Stimulated activated CD8-positive, alpha-beta memory T cell treated with anti-CD3 and anti-CD28 coated beads, Interleukin-15, amount 100 ng/mL, for 1 hour (primary cell): ENCODE measurements around the gene CEP104.

Experiments
- DNase-seq: peaks from one replicate; pipeline ENCODE4 v3.0.0-alpha.2; 2020; ENCODE audit warnings: low read depth

CEP104 gene

DNA sequence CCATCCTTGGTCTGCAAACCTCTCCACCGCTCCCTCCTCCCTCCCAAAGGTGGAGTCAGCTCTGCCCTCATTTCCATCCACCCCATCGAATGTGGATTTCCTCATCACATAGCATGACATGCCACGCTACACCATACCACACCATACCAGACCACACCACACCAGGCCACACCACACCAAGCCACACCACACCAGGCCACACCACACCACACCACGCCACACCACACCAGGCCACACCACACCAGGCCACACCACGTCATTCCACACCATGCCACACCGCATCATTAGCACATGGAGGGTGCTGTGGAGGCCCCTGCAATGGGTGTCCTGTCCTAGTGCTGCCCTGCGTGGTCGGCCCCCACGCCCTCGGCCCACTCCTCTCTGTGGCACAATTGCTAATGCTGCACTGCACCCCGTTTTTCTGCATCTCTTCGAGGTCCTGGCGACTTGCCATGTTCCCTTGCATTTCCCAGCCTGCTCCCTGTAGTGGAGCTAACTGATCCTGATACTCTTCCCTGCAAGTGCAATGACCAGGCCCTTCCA, 11.5 kb upstream of the CEP104 start:
- DNase-seq, result no peak

DNA sequence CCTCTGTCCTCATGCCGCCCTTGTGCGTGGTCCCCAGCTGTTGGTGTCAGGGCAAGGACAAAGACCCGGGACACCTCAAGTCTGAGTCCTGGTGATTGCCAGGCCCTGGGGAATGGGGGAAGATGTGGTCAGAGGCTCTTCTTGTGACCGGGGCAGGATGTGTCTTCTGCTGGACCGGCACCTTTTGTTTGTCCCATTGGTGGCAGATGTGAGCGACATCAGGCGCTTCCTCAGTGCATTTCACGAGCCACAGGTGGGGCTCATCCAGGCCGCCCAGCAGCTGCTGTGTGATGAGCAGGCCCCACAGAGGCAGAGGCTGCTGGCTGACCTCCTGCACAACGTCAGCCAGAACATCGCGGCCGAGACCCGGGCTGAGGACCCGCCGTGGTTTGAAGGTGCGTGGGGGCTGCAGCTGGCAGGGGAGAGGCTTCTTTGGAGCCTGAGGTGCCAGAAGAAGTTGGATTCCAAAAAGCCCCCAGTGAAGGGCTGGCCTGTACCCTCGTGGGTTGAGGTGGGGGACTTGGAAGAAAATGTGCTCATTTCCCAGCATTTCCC, 8.7 kb upstream of the CEP104 start:
- DNase-seq, result no peak

GRCh38 chr1:3864884-3865283, 7.9 kb upstream of the CEP104 start:
- DNase-seq, result no peak

DNA sequence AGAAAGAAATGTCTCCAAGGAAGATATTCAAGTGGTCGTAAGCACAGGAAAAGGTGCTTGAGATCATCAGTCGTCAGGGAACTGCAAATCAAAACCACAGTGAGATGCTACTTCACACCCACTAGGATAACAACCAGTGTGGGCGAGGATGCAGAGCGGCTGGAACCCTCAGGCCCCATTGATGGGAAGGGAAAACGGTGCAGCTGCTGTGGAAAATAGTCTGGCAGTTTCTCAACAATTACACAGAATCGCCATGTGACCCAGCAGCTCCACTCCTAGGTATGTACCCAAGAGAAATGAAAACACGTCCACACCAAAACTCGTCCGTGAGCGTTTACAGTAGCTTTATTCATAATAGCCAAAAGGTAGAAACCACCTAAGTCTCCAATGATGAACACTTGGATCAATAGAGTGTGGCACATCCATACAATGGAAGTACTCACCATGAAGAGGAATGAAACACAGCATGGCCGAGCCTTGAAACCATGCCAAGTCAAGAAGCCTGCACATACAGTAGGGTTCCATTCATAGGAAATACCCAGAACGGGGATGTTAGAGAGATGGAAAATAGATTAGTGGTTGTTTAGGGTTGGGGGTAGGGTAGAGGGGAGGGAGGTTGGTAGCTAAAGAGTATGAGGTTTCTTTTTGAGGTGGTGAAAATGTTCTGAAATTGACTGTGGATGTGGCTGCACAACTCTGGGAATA, 6.4 kb upstream of the CEP104 start:
- DNase-seq, result no peak

- no peak for DNase-seq
These were observed 1.4 kb upstream of the CEP104 start for GRCh38 chr1:3858231-3858981.

GRCh38 chr1:3857791-3858129, 749 bp upstream of the CEP104 start:
- DNase-seq, result no peak

- DNase-seq, result no peak
These were observed 4.1 kb downstream of the CEP104 start for GRCh38 chr1:3852711-3853485.

DNA sequence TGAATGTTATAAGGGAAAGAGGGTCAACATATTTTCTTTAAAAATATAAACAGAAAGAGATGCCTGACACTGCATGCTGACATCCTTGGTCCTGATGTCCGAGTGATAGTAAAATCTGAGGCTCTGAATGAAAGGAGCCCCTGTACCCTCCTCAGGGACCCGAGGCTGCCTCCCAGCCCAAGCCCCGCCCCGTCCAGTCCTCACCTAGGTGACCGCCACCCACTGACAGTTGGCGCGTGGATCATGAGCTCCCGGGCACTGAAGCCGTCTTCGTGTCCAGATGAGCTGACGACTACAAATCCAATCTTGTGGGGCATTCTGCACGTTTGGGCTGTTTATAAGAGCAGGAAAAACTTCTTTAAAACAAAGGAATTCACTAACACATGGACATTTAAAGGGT, 4.9 kb downstream of the CEP104 start:
- DNase-seq, result no peak

DNA sequence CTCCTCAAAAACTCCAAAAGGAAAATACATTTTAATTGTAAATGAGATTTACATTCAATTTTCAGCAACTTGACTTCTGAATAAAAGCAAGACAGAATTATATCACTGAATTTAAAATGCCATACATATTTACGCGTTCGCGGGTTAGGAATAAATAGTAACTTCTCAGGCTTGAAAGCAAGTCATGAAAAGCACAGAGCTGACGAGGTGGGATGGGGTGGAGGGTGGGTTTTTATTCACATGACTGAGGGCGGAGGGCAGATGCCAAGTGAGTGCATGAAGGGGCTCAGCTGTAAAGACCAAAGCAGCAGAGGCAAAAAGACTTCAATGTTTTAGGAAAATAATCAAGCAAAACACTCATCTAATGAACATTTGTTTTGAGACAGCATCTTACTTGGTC, 5.7 kb downstream of the CEP104 start:
- DNase-seq, result no peak

- no peak for DNase-seq
These were observed 6.2 kb downstream of the CEP104 start for GRCh38 chr1:3850857-3851256.

DNA sequence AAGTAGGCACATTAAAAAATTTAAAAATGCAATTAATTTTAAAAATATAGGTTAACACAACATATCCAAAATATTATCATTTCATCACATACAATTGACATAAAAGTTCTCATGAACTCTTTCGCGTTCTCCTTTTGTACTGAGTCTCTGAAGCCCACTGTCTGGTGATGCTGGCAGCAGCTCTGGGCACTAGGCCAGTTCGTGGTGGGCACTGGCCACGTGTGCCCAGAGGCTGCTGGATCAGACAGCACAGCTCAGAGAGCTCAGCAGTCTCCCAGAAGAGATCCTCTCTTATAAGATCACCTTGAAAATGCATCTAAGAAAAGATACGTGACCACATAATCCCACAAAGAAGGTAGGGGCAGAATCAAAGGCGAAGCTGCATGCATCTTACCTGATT, 9.9 kb downstream of the CEP104 start:
- no peak for DNase-seq

GRCh38 chr1:3846541-3846940, 10.5 kb downstream of the CEP104 start:
- DNase-seq, result no peak

- DNase-seq, result no peak
These were observed 14.1 kb downstream of the CEP104 start for GRCh38 chr1:3842912-3843311.

- DNase-seq, result no peak
These were observed 15.5 kb downstream of the CEP104 start for GRCh38 chr1:3841491-3841890.

DNA sequence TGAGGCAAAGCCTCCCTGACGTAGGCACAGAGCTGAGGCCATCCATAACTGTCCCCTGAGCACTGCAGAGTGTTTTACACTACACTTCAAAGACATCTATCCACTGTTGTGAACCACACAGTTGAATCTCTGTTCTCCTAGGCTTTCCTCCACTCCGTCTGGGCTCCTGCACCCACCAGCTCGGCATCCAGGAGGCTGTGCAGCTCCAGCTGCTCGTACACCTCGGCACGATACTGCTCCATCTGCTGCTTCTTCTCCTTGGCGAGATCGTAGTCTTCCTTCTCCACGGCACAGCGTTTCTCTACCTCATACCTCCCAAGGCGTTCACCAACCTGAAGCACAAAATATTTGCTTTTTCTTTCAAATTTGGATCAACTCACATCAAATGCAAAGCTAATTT, 18.2 kb downstream of the CEP104 start:
- DNase-seq, result no peak

DNA sequence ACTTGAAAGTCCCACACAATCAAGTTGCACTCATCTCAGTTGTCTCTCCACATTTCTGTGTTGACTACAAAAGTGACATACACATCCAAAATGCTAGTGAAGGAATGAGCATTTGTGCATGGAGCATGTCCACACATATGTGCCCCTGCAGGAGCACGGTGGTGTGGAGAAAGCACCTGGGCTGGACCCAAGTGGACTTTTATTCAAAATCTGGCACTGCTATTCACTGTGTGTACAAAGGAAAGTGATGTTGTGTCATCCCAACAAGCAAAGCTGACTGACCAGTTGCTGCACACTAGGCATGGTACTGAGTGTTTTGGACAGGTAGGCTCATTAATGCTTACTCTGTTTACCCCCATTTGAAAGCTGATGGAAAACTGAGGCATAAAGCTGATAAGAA, 19.3 kb downstream of the CEP104 start:
- DNase-seq, result no peak

DNA sequence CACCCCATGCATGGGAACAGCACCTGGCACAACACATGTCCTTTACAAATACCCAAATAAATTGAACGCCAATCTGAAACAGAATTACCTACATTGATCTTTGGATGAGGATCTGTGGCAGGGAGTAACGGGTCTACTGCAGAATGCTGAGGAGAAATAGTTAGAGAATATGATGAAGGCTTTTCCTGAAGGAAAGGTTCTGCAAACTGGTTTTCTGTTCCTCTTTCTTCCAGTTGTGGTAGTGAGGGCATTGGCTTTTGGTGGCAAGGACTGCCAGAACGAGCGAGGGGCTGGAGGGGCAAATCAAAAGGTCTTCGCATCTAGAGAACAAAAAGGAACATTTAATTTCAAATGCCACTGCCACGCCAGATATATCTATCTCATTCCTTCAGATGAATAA, 19.8 kb downstream of the CEP104 start:
- DNase-seq, result no peak

DNA sequence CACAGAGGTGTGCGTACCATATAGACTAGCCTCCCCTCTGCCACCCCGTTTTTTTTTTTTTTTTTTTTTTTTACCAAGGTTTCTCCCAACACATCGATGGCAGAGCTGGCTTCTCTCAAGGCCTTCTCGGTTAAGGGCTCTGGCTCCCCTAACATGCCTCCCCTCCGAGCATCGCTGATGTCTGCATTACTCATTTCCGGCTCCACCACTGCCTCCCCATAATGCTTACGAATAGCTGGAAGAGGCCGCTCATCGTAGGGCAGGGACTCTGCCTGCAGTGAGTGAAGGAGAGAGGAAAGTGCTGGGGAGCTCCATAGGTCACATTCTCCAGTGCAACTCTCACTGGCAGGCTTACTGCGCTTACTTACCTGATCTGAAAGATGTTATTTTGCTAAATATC, 20.6 kb downstream of the CEP104 start:
- no peak for DNase-seq

- no peak for DNase-seq
These were observed 22.3 kb downstream of the CEP104 start for GRCh38 chr1:3834701-3835100.

GRCh38 chr1:3831689-3832088, 25.3 kb downstream of the CEP104 start:
- no peak for DNase-seq

- no peak for DNase-seq
These were observed 28.6 kb downstream of the CEP104 start for GRCh38 chr1:3828391-3828790.

DNA sequence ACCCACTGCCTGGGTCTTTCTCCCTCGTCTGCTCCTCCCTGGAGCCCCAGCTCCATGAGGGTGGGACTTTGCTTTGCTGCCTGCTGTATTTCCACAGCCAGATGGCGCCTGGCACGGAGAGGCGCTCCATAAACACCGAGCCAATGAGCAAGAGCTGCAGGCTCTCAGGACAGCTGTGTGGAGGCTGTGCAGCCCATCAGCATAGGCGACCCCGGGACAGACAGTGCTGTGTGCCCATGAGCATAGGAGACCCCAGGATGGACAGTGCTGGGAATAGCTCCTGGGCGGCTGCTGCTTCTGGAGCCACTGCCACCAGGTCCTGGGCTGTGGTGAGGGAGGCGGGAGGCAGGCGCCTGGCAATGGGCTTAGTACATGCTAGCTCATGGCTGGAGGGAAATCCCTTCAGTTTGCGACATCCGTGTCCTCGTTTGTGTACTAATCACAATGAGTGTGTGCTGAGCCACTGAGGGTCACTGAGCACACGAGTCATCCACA, 29.2 kb downstream of the CEP104 start:
- no peak for DNase-seq
